Measurements from ENCODE around the gene RPL10. TPM values are rescaled to one million over a fixed set of nuclear protein-coding genes. Genes with fewer than 3 reads are reported as not detected.
"Not testable (repeated sequence)": the region's sequence is repeated elsewhere in the genome, so short reads cannot be mapped to it uniquely, and the experiment has no call there.

RPL10 gene
- total RNA-seq, 1 donor from 2014 or later, result 1,850 TPM

DNA sequence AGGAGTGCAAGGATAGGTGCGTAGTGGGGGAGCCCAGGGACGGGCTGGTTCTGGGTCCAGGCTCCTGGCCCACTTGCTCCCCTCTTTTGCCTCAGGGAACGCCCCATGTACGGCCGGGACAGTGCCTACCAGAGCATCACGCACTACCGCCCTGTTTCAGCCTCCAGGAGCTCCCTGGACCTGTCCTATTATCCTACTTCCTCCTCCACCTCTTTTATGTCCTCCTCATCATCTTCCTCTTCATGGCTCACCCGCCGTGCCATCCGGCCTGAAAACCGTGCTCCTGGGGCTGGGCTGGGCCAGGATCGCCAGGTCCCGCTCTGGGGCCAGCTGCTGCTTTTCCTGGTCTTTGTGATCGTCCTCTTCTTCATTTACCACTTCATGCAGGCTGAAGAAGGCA, 17.4 kb upstream of the RPL10 start:
- intact Hi-C loops (cut with micrococcal nuclease), result no loop called here
- H3K27ac ChIP-seq (replicated peaks), result no peak overlapping the region
- no peak for DNase-seq

GRCh38 chrX:154381271-154381670, 16.9 kb upstream of the RPL10 start:
- H3K36me3 ChIP-seq, result no peaks in the 10 kb centered on the region
- peaks cover 32% of the 10 kb centered on the region for H3K4me1 ChIP-seq
- intact Hi-C loops (cut with micrococcal nuclease), result no loop called here
- no peak for DNase-seq
- TF ChIP-seq, protein P1, sequence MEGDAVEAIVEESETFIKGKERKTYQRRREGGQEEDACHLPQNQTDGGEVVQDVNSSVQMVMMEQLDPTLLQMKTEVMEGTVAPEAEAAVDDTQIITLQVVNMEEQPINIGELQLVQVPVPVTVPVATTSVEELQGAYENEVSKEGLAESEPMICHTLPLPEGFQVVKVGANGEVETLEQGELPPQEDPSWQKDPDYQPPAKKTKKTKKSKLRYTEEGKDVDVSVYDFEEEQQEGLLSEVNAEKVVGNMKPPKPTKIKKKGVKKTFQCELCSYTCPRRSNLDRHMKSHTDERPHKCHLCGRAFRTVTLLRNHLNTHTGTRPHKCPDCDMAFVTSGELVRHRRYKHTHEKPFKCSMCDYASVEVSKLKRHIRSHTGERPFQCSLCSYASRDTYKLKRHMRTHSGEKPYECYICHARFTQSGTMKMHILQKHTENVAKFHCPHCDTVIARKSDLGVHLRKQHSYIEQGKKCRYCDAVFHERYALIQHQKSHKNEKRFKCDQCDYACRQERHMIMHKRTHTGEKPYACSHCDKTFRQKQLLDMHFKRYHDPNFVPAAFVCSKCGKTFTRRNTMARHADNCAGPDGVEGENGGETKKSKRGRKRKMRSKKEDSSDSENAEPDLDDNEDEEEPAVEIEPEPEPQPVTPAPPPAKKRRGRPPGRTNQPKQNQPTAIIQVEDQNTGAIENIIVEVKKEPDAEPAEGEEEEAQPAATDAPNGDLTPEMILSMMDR (IDR thresholded peaks at IDR 0.05; ENCODE audit: borderline replicate concordance), result no peak
- no peak overlapping the region for H3K4me3 ChIP-seq
- H3K27ac ChIP-seq (replicated peaks), result no peak overlapping the region
- H3K9me3 ChIP-seq (replicated peaks), result no peaks in the 10 kb centered on the region
- H3K27me3 ChIP-seq (ENCODE audit: low read depth), result no peaks in the 10 kb centered on the region

More for the DNA sequence above, 17.4 kb upstream of the RPL10 start:
- no peaks in the 10 kb centered on the region for H3K27me3 ChIP-seq (ENCODE audit: low read depth)
- no peaks in the 10 kb centered on the region for H3K9me3 ChIP-seq (replicated peaks)
- peak overlapping the region; percentile 85 for H3K4me3 ChIP-seq
- TF ChIP-seq, protein P1 (IDR thresholded peaks at IDR 0.05; ENCODE audit: borderline replicate concordance), result no peak
- H3K36me3 ChIP-seq, result no peaks in the 10 kb centered on the region
- peaks cover 32% of the 10 kb centered on the region for H3K4me1 ChIP-seq

DNA sequence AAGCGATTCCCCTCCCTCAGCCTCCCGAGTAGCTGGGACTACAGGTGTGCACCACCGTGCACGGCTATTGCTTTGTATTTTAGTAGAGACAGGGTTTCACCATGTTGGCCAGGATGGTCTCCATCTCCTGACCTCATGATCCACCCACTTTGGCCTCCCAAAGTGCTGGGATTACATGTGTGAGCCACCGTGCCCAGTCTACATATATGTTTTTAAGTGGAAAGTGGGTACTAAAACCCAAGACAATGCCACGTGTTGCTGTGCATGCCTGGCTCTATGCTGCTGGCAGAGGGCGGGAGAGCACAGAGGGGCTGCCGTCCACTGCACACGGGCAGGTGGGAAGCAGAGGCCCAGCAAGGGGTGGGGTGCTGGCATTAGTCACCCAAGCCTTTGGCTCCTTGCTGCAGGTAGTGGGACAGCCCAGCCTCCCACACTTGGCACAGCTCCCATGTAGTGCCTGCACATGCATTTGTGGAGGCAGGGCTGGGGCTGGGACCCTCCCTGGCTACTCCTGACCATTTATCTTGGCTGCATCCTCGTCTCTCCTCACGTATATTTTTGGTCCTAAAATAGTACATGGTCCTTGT, 15.6 kb upstream of the RPL10 start:
- H3K36me3 ChIP-seq, result no peaks in the 10 kb centered on the region
- no peak for DNase-seq
- intact Hi-C loops (cut with micrococcal nuclease), result no loop called here
- TF ChIP-seq, protein P1 (IDR thresholded peaks at IDR 0.05; ENCODE audit: borderline replicate concordance), result no peak
- no peaks in the 10 kb centered on the region for H3K27me3 ChIP-seq (ENCODE audit: low read depth)
- no peaks in the 10 kb centered on the region for H3K9me3 ChIP-seq (replicated peaks)
- H3K27ac ChIP-seq (replicated peaks), result no peak overlapping the region
- peaks cover 32% of the 10 kb centered on the region for H3K4me1 ChIP-seq
- no peak overlapping the region for H3K4me3 ChIP-seq

- intact Hi-C loops (cut with micrococcal nuclease), result no loop called here
- Histone ChIP-seq H3K4me3 (no peak overlapping the region), H3K27ac (replicated peaks) (no peak overlapping the region), H3K4me1 (peaks cover 26% of the 10 kb centered on the region), H3K36me3 (no peaks in the 10 kb centered on the region), H3K27me3 (ENCODE audit: low read depth) (no peaks in the 10 kb centered on the region), H3K9me3 (replicated peaks) (no peaks in the 10 kb centered on the region)
- no peak for DNase-seq
- TF ChIP-seq, protein P1 (IDR thresholded peaks at IDR 0.05; ENCODE audit: borderline replicate concordance), result no peak
Observed at GRCh38 chrX:154383359-154384283, 14.6 kb upstream of the RPL10 start.

GRCh38 chrX:154384284-154384892, 13.8 kb upstream of the RPL10 start:
- TF ChIP-seq, protein P1 (IDR thresholded peaks at IDR 0.05; ENCODE audit: borderline replicate concordance), result peak; percentile 54
- intact Hi-C loops (cut with micrococcal nuclease), result no loop called here
- Histone ChIP-seq H3K36me3 (no peaks in the 10 kb centered on the region), H3K4me3 (no peak overlapping the region), H3K4me1 (peaks cover 26% of the 10 kb centered on the region), H3K27ac (replicated peaks) (no peak overlapping the region), H3K9me3 (replicated peaks) (no peaks in the 10 kb centered on the region), H3K27me3 (ENCODE audit: low read depth) (no peaks in the 10 kb centered on the region)
- no peak for DNase-seq

DNA sequence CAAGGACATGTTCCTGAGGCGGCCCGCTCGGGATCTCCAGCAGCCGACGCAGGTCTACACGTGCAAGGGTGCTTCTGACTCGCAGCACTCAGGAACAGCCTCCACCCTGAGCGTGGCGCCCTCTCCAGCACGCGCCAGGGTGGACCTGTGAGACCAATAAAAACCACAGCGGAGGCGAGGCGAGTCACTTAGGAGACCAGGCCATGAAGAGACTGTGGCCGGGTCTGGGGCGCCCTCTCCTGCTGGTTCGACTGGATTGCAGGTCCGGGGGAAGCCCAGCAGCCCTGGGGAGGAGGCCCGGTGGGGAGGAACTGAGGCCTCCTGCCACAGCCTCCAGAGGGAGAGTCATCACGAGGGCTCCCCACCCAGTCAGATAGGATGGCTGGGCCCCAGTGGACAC, 10.1 kb upstream of the RPL10 start:
- H3K9me3 ChIP-seq (replicated peaks); H3K27me3 ChIP-seq (ENCODE audit: low read depth); H3K4me3 ChIP-seq; intact Hi-C loops (cut with micrococcal nuclease); H3K27ac ChIP-seq (replicated peaks); DNase-seq; H3K36me3 ChIP-seq: not testable (repeated sequence)
- peaks cover 11% of the 10 kb centered on the region for H3K4me1 ChIP-seq

DNA sequence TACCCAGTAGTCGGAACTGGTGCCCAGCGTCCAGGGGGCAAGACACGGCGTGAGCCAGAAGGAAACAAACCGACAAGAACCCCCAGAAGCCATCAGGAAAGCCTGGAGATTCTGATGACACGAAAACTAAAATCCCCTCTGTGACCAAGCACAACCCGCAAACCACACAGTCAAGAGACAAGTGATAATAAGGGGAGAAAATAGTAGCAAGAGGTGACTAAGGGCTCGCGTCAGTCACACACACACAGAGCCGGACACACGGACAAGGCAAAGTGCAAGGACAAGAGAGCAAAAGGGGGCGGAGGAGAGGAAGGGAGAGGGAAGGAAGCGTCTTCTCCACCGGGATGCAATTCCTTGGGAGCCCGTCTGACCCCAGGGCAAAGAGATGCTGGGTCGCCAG, 9.5 kb upstream of the RPL10 start:
- intact Hi-C loops (cut with micrococcal nuclease); DNase-seq; H3K27me3 ChIP-seq (ENCODE audit: low read depth); H3K27ac ChIP-seq (replicated peaks); H3K4me3 ChIP-seq; H3K36me3 ChIP-seq; H3K9me3 ChIP-seq (replicated peaks): not testable (repeated sequence)
- H3K4me1 ChIP-seq, result peaks cover 11% of the 10 kb centered on the region
